HG03520 (cell line): ENCODE data around the gene CD300A.
"Not testable (repeated sequence)": the region's sequence is repeated elsewhere in the genome, so short reads cannot be mapped to it uniquely, and the experiment has no call there.

ENCODE experiments used
- ATAC-seq: cut with Tn5 transposase; IDR thresholded peaks from one replicate; pipeline ENCODE4 v1.9.1; 2021; ENCODE audit warnings: mild to moderate bottlenecking, moderate library complexity; ENCODE audit not compliant: unreplicated experiment

The CD300A gene

DNA sequence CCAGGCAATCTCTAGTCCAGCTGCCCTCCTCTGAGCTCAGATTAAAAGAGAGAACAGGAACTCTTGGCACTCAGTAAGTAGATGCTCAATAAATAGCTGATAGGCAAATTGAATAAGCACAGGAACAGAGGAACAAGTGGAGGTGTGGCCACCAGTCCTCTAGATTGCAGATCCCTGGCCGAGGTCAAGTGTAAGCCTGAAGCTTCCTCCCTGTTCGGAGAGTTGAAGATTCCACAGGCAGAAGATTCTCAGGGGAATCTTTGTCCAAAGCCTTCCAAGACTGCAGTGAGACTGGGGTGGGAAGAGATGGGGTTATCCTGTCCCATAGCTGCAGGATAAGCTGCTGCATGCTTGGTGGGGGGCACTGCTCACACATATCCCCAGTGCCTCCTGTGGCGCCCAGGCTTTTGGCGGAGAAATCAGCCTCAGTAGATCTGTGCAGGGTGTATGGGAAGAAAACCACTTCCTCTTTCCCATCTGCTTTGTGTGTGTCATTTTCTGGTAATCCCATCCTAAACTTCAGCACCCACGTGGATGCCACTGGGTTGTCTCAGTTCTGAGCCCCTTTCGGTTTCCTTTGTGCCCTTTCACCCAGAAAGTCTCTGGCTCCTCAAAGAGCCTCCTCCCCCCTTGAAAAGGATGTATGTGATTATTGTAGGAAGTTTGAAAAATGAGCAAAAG, 12.1 kb downstream of the CD300A start:
- ATAC-seq: no peak

- no peak for ATAC-seq
Observed at GRCh38 chr17:74480290-74480689, 13.9 kb downstream of the CD300A start.

DNA sequence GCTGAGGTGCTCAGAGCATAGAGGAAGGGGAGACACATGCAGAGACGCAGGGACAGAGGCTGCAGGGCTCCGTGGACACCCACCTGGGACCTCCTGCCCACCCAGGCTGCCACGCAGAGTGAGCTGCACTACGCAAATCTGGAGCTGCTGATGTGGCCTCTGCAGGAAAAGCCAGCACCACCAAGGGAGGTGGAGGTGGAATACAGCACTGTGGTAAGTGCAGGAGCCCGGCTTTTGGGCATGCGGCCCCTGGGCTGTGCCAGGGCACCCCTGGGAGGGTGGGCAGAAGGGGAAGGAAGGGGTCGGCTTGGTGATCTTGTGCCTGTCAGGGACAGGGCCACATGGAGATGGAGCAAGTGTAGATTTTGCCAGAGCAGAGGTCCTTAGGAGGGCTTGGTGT, 15.2 kb downstream of the CD300A start:
- no peak for ATAC-seq

DNA sequence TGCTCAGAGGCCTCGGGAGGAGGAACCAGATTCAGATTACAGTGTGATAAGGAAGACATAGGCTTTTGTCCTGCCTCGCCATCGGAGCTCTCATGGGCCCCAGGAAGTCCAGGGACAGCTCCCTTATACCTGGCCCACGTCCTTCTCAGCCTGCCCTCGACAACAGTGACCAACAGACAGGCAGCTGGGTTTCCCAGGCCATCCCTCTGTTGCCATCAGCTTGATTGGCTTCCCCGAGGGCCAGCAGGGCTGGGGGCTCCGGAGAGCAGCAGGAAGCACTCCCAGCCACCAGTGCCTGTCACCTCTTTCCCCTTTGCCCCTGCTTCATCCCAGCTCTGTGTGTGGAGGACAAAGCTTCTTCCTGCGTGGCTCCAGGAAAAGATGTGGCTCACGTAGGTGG, 17.6 kb downstream of the CD300A start:
- ATAC-seq: no peak

GRCh38 chr17:74485022-74485743, 18.7 kb downstream of the CD300A start:
- no peak for ATAC-seq

DNA sequence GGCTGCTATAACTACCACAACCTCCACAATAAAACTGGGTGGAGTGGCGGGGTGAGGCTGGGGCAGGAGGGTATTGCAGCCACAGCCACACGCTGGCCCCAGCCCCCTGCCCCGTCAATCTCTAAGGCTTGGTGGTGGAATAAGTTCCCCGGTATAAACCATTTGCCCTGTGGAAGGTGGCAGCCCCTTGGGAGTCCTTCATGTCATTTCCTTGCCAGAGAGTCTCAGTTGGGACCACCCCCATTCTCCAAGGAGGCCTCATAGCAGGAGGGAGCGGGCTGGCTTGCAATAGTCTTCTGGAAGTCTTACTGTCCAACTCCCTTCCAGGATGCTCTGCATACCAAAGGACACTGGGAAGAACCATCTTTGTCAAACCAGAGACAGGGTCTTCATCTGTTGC, 19.4 kb downstream of the CD300A start:
- no peak for ATAC-seq

- not testable (repeated sequence) for ATAC-seq
Observed at GRCh38 chr17:74488276-74488675, 21.8 kb downstream of the CD300A start.

DNA sequence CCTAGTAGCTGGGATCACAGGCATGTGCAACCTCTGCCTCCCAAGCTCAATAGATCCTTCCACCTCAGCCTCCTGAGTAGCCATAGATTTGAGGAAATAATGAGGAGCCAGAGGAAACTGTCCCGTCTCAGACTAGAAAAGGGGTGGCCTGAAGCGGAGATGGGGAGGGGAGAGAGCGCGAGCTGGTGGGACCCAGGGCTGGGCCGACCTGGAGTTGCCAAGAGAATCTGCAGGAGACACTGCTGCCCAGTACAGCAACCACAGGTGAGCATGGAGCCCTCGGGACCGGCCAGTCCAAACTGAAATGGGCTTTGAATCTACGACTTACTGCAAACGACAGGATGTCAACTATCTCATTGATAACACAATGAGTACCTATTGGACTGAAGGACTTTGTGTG, 24.3 kb downstream of the CD300A start:
- no peak for ATAC-seq

GRCh38 chr17:74491626-74492025, 25.2 kb downstream of the CD300A start:
- ATAC-seq: no peak

DNA sequence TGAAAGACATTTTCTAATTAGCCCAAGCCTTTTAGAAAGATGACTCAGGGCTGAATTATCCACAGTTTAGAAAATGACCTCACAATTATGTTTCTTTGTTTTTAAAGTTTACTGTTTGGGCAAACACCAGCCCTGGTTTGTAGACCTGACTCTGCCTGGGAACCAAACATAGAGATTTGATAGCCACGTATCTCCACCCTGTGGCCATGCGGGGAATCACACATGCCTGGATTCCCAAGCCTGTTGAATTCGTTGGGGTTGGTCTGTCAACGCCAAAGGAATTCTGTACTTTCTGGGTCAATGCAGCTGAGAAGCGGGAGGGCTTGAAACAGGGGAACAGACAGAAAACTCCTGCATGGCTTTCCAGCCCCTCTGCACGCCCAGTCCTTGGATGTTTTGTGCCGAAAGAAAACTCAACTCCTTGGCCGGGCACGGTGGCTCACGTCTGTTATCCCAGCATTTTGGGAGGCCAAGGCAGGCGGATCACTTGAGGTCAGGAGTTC, 26.9 kb downstream of the CD300A start:
- ATAC-seq: peak; percentile 48

- no peak for ATAC-seq
Observed at GRCh38 chr17:74497471-74497870, 31.0 kb downstream of the CD300A start.

DNA sequence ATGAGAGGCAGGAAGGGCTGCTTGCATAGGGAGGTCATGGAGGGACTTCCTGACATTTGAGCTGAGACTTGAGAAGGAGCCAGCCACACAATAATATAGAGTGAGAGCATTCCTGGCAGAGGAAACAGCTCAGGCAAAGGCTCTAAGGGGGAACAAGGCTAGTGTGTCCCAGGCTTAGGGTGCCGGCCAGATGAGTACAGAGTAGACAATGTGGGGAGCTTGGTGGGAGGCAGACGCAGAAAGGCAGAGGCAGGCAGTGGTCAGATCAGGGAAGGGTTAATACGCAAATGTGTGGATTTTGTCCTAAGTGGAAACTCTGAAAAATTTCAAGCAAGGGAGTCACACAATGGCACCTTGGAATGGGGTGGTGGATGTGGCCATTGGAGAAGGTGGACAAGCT, 33.6 kb downstream of the CD300A start:
- no peak for ATAC-seq

GRCh38 chr17:74502861-74503260, 36.4 kb downstream of the CD300A start:
- no peak for ATAC-seq

DNA sequence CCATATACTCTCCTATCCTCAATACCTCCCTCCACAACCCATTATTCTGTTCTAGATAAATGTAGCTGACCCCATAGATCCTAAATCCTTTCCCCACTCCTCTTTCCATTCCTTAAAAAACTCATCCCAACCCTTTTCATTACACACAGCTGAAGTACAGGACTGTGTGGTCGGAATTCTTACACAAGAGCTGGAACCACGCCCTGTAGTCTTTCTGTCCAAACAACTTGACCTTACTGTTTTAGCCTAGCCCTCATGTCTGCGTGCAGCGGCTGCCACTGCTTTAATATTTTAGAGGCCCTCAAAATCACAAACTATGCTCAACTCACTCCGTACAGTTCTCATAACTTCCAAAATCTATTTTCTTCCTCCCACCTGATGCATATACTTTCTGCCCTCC, 37.5 kb downstream of the CD300A start:
- not testable (repeated sequence) for ATAC-seq

GRCh38 chr17:74508156-74508555, 41.7 kb downstream of the CD300A start:
- ATAC-seq: no peak

DNA sequence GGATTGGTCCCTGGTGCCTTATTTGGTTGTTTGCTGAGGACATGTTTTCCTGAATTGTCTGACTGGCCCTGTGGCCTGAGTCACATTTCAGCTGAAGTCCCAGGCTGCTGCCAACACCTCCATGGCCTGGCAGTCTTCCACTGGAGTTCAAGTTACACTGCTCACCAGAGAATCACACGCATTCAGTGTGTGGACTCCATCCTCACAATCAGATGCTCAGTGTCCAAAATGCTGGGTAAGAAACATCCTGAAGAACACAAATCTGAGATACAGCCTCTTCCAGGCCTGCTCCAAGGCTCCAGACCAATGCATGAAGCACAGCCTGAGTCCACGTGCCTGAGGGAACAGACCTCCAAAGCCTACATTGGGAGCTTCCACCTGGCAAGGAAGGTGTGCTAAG, 45.6 kb downstream of the CD300A start:
- no peak for ATAC-seq

DNA sequence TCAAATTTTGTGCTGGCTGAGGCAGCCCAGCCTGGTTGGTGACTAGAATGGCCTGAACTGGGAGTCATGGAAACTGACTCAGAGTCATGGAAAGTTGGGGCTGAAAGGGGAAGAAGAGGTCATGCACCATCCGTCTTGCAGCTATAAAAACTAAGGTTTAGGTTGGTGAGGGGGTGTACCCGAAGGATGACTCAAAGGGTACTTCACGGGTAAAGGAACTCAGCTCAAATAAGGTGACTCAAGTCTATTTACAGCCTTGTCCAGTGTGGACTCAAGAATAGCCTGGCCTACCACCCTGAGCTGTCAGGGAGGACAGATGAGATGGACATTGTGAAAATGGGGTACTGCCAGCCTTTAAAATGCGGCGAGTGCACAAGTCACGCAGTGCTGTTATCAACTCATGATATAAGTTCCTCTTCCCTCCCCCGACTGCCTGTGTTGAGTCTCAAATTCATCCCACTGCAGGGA, 46.2 kb downstream of the CD300A start:
- ATAC-seq: peak; percentile 48

GRCh38 chr17:74513987-74514631, 47.7 kb downstream of the CD300A start:
- ATAC-seq: no peak

- ATAC-seq: no peak
Observed at GRCh38 chr17:74514632-74515334, 48.3 kb downstream of the CD300A start.

DNA sequence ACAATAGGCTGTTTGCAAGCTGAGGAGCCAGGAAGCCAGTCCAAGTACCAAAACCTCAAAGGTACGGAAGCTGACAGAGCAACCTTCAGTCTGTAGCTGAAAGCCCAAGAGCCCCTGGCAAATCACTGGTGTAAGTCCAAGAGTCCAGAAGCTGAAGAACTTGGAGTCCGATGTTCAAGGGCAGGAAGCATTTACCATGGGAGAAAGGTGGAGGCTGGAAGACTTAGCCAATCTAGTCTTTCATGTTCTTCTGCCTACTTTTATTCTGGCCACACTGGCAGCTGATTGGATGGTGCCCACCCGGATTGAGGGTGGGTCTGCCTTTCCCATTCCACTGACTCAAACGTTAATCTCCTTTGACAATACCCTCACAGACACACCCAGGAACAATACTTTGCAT, 49.5 kb downstream of the CD300A start:
- ATAC-seq: no peak
